ENCODE results near the gene FADS2. TPM values are rescaled to one million over a fixed set of nuclear protein-coding genes. Genes with fewer than 3 reads are reported as not detected.
A peak's percentile ranks its signal among the peaks of the same experiment; 100 is the strongest.

The FADS2 gene
- total and polyA plus RNA-seq, 9 of the 15 experiments (the other 6 are each of a cell fraction or from before 2014, with no cell fraction given): 2.9 to 42.8 (median 16.2) TPM

DNA sequence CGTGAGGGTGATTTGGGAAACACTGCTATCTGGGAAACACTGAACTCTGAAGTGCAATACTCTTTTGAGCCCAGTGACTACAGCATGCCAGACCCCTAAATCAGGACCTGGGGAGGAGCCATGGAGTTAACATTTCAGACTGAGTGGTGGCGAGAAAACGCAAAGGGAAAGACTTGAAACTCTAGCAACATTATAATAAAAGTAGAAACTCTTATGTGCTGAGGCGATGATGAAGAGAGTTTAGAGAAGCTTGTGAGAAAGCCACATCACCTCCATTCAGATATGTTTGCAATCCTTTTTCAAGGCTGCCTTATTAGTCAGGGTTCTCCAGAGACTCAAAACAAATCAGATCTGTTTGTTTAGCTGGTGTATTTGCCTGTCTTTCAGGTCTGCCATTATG is 33.5 kb upstream of the FADS2 start:
- Histone ChIP-seq H3K4me1 (replicated peaks in 1 of 2; ENCODE audit: control insufficient read depth in 2 of 2, insufficient read depth in 2 of 2, low read length in 2 of 2) (peaks cover 25 to 33% of the 10 kb centered on the region in 2 experiments), H3K27me3 (ENCODE audit: control insufficient read depth in 2 of 2, insufficient read depth in 2 of 2, low read length in 2 of 2) (no peaks in the 10 kb centered on the region), H3K4me2 (ENCODE audit: insufficient read depth, low read length) (peak overlapping the region; percentile 54), H3K36me3 (ENCODE audit: control insufficient read depth, insufficient read depth, low read length) (peaks cover 70% of the 10 kb centered on the region), H4K20me1 (replicated peaks; ENCODE audit: control insufficient read depth, insufficient read depth, low read length) (no peaks in the 10 kb centered on the region; the same call in 1 of the 2 replicates), H3K4me3 (no peak overlapping the region), H3K9me1 (ENCODE audit: control insufficient read depth, insufficient read depth, low read length) (no peaks in the 10 kb centered on the region), H3K79me2 (ENCODE audit: control insufficient read depth, insufficient read depth, low read length) (peaks cover 94% of the 10 kb centered on the region), H3K27ac (ENCODE audit: extremely low read depth, low read depth, low read length) (peak overlapping the region; percentile 28; the same call in 1 of the 3 replicates), H3K9me3 (replicated peaks; ENCODE audit: control insufficient read depth, insufficient read depth, low read depth, low read length) (no peaks in the 10 kb centered on the region), H2AFZ (ENCODE audit: low read depth, low read length) (no peak overlapping the region), H3K9ac (ENCODE audit: insufficient read depth in 1 of 2, low read depth in 2 of 2, low read length in 2 of 2) (peak overlapping the region; percentile 31 to 44; a peak in 3 of 4 replicates)
- ChIA-PET POLR2A (no interaction called here), CTCF (ENCODE audit: low intra/inter-chr PET ratio) (no interaction called here)
- no TSS peak for BruUV-seq (replicated peaks)
- DNase-seq (ENCODE audit: extremely low read depth in 1 of 4, low spot score in 3 of 4) (no peak), FAIRE-seq (no peak), ATAC-seq (no peak)
- in situ Hi-C loops (cut with MboI) (loop anchor here (5.0 kb wide), 1 partner anchor 47 kb away; no protein-coding TSS in a partner anchor), intact Hi-C loops (cut with micrococcal nuclease) (no loop called here)
- 67% methylated on average over 4 of the region's 4 CpGs for WGBS (ENCODE audit: insufficient coverage, low coverage, missing lambda C conversion rate)
- no peak for TF ChIP-seq E2F3 (CRISPR knock-in tag; IDR thresholded peaks at IDR 0.05)
- no peak for TF ChIP-seq BCOR (IDR thresholded peaks at IDR 0.05)
- no peak for TF ChIP-seq ESRRB (CRISPR knock-in tag; IDR thresholded peaks at IDR 0.05; ENCODE audit: borderline replicate concordance)
- TF ChIP-seq, protein P1, sequence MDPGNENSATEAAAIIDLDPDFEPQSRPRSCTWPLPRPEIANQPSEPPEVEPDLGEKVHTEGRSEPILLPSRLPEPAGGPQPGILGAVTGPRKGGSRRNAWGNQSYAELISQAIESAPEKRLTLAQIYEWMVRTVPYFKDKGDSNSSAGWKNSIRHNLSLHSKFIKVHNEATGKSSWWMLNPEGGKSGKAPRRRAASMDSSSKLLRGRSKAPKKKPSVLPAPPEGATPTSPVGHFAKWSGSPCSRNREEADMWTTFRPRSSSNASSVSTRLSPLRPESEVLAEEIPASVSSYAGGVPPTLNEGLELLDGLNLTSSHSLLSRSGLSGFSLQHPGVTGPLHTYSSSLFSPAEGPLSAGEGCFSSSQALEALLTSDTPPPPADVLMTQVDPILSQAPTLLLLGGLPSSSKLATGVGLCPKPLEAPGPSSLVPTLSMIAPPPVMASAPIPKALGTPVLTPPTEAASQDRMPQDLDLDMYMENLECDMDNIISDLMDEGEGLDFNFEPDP (CRISPR knock-in tag; IDR thresholded peaks at IDR 0.05): no peak
- 0 out of 2 replicates have a peak, but pooled peaks have one; percentile 66 for TF ChIP-seq MIER1 (IDR thresholded peaks at IDR 0.05; ENCODE audit: low read depth)
- TF ChIP-seq, protein P2, sequence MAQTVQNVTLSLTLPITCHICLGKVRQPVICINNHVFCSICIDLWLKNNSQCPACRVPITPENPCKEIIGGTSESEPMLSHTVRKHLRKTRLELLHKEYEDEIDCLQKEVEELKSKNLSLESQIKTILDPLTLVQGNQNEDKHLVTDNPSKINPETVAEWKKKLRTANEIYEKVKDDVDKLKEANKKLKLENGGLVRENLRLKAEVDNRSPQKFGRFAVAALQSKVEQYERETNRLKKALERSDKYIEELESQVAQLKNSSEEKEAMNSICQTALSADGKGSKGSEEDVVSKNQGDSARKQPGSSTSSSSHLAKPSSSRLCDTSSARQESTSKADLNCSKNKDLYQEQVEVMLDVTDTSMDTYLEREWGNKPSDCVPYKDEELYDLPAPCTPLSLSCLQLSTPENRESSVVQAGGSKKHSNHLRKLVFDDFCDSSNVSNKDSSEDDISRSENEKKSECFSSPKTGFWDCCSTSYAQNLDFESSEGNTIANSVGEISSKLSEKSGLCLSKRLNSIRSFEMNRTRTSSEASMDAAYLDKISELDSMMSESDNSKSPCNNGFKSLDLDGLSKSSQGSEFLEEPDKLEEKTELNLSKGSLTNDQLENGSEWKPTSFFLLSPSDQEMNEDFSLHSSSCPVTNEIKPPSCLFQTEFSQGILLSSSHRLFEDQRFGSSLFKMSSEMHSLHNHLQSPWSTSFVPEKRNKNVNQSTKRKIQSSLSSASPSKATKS (CRISPR knock-in tag; IDR thresholded peaks at IDR 0.05): no peak
- no peak for TF ChIP-seq ZFP1 (CRISPR knock-in tag; IDR thresholded peaks at IDR 0.05)
- TF ChIP-seq NCOA4 (IDR thresholded peaks at IDR 0.05; ENCODE audit: partially characterized antibody): no peak
